H9 (cell line): ENCODE data around the gene TTC24. TPM values are rescaled to one million over a fixed set of nuclear protein-coding genes. Genes with fewer than 3 reads are reported as not detected.

ENCODE experiments used
- DNase-seq: peaks from one replicate; pipeline ENCODE4 v3.0.0-alpha.2; 2017
- H2AFZ ChIP-seq: one replicate; pipeline ENCODE4 v1.6.1; 2013; ENCODE audit warnings: mild to moderate bottlenecking, low read length, control low read depth, moderate library complexity
- H2AK5ac ChIP-seq: 2 replicates; pipeline ENCODE4 v1.6.1; 2013; ENCODE audit warnings: low read length, control low read depth, mixed read lengths; ENCODE audit not compliant: insufficient read length
- H2BK120ac ChIP-seq: one replicate; pipeline ENCODE4 v1.6.1; 2013; ENCODE audit warnings: low read depth, mild to moderate bottlenecking, low read length, control low read depth, inconsistent platforms; ENCODE audit not compliant: poor library complexity, severe bottlenecking
- H2BK12ac ChIP-seq: 2 replicates; pipeline ENCODE4 v1.6.1; 2013; ENCODE audit warnings: low read length, control low read depth, mixed read lengths, low read depth; ENCODE audit not compliant: insufficient read length
- H2BK15ac ChIP-seq: 2 replicates; pipeline ENCODE4 v1.6.1; 2013; ENCODE audit warnings: low read depth, low read length, control low read depth
- H2BK20ac ChIP-seq: one replicate; pipeline ENCODE4 v1.6.1; 2013; ENCODE audit warnings: low read depth, mild to moderate bottlenecking, low read length, control low read depth, inconsistent platforms; ENCODE audit not compliant: poor library complexity, severe bottlenecking
- H2BK5ac ChIP-seq: 2 replicates; pipeline ENCODE4 v1.6.1; 2013; ENCODE audit warnings: low read length, control low read depth, mixed read lengths; ENCODE audit not compliant: insufficient read length
- H3K14ac ChIP-seq: 2 replicates; pipeline ENCODE4 v1.6.1; 2013; ENCODE audit warnings: low read length, control low read depth; ENCODE audit not compliant: insufficient read depth
- H3K18ac ChIP-seq: 2 replicates; pipeline ENCODE4 v1.6.1; 2013; ENCODE audit warnings: low read depth, mild to moderate bottlenecking, mixed read lengths, low read length, control low read depth; ENCODE audit not compliant: insufficient read length
- H3K23ac ChIP-seq: 2 replicates; pipeline ENCODE4 v1.6.1; 2013; ENCODE audit warnings: low read length, control low read depth, mixed read lengths, low read depth; ENCODE audit not compliant: insufficient read length
- H3K23me2 ChIP-seq: 2 replicates; pipeline ENCODE4 v1.6.1; 2013; ENCODE audit warnings: low read depth, mild to moderate bottlenecking, mixed read lengths, low read length, control low read depth; ENCODE audit not compliant: insufficient read length, poor library complexity, severe bottlenecking
- H3K27ac ChIP-seq: 2 replicates; pipeline ENCODE4 v1.5.1; 2013; ENCODE audit warnings: low read length, control low read depth, mixed read lengths, low read depth; ENCODE audit not compliant: insufficient read length
- H3K27me3 ChIP-seq: 2 replicates; pipeline ENCODE4 v1.6.1; 2013; ENCODE audit warnings: low read length, control low read depth, inconsistent platforms; ENCODE audit not compliant: insufficient read depth
- H3K4ac ChIP-seq: 2 replicates; pipeline ENCODE4 v1.6.1; 2013; ENCODE audit warnings: low read depth, mild to moderate bottlenecking, control low read depth, inconsistent platforms, low read length, moderate library complexity
- H3K4me1 ChIP-seq: 2 replicates; pipeline ENCODE4 v1.6.1; 2013; ENCODE audit warnings: low read length, control low read depth, inconsistent platforms; ENCODE audit not compliant: insufficient read depth
- H3K4me2 ChIP-seq: 2 replicates; pipeline ENCODE4 v1.6.1; 2013; ENCODE audit warnings: low read length, control low read depth, mixed read lengths; ENCODE audit not compliant: insufficient read length, insufficient read depth
- H3K56ac ChIP-seq: 2 replicates; pipeline ENCODE4 v1.6.1; 2013; ENCODE audit warnings: low read depth, mild to moderate bottlenecking, mixed read lengths, low read length, control low read depth; ENCODE audit not compliant: insufficient read length
- H3K79me1 ChIP-seq: 2 replicates; pipeline ENCODE4 v1.6.1; 2013; ENCODE audit warnings: low read depth, mild to moderate bottlenecking, moderate library complexity, low read length, control low read depth, inconsistent platforms; ENCODE audit not compliant: insufficient read depth, poor library complexity, severe bottlenecking
- H3K79me2 ChIP-seq: 2 replicates; pipeline ENCODE4 v1.6.1; 2013; ENCODE audit warnings: low read length, control low read depth, inconsistent platforms; ENCODE audit not compliant: insufficient read depth
- H3K9ac ChIP-seq: 2 replicates; pipeline ENCODE4 v1.6.1; 2013; ENCODE audit warnings: low read length, control low read depth, mixed read lengths; ENCODE audit not compliant: insufficient read length; ENCODE audit errors: extremely low read depth
- H3K9me3 ChIP-seq: one replicate; pipeline ENCODE4 v1.6.1; 2013; ENCODE audit warnings: low read depth, low read length, inconsistent platforms; ENCODE audit not compliant: control insufficient read depth
- H3T11ph ChIP-seq: one replicate; pipeline ENCODE4 v1.6.1; 2013; ENCODE audit warnings: mild to moderate bottlenecking, low read length, control low read depth, inconsistent platforms
- H4K20me1 ChIP-seq: one replicate; pipeline ENCODE4 v1.6.1; 2013; ENCODE audit not compliant: control insufficient read depth, insufficient read length, insufficient read depth
- H4K5ac ChIP-seq: 2 replicates; pipeline ENCODE4 v1.6.1; 2013; ENCODE audit warnings: low read depth, mild to moderate bottlenecking, mixed read lengths, low read length, control low read depth; ENCODE audit not compliant: insufficient read length
- H4K8ac ChIP-seq: replicated peaks from 2 replicates; pipeline ENCODE4 v1.6.1; 2013; ENCODE audit warnings: low read length, control low read depth, mixed read lengths, low read depth; ENCODE audit not compliant: insufficient read length
- H4K91ac ChIP-seq: 2 replicates; pipeline ENCODE4 v1.6.1; 2013; ENCODE audit warnings: low read depth, mild to moderate bottlenecking, moderate library complexity, mixed read lengths, low read length, control low read depth; ENCODE audit not compliant: insufficient read length
- H3K27ac Mint-ChIP-seq, 3 experiments: 2 replicates in 2 of 3; 3 replicates in 1 of 3; pipeline ENCODE4 v1.8.0; 2020 to 2021; ENCODE audit warnings: mixed read lengths in 3 of 3, mild to moderate bottlenecking in 1 of 3, moderate library complexity in 1 of 3
- H3K27me3 Mint-ChIP-seq: 2 replicates; pipeline ENCODE4 v1.8.0; 2021; ENCODE audit warnings: low read depth, mild to moderate bottlenecking, moderate library complexity, mixed read lengths
- H3K36me3 Mint-ChIP-seq, 3 experiments: 2 replicates in 2 of 3; 3 replicates in 1 of 3; pipeline ENCODE4 v1.8.0; 2020 to 2021; ENCODE audit warnings: low read depth in 3 of 3, mixed read lengths in 3 of 3; ENCODE audit not compliant: insufficient read depth in 1 of 3
- H3K4me1 Mint-ChIP-seq, 2 experiments: 2 replicates each; pipeline ENCODE4 v1.8.0; 2020; ENCODE audit warnings: mixed read lengths in 2 of 2
- H3K4me3 Mint-ChIP-seq, 2 experiments: 2 replicates in 1 of 2; 3 replicates in 1 of 2; pipeline ENCODE4 v1.8.0; 2020 to 2021; ENCODE audit warnings: mild to moderate bottlenecking in 2 of 2, mixed read lengths in 2 of 2, moderate library complexity in 1 of 2
- H3K9me3 Mint-ChIP-seq, 2 experiments: 2 replicates in 1 of 2; 3 replicates in 1 of 2; pipeline ENCODE4 v1.8.0; 2020; ENCODE audit warnings: mild to moderate bottlenecking in 2 of 2, mixed read lengths in 2 of 2, moderate library complexity in 1 of 2
- WGBS: extraction: QIAGEN DNeasy Blood & Tissue Kit; methylation state at CpG from one replicate; pipeline ENCODE4 v1.1.7; 2013; ENCODE audit warnings: missing lambda C conversion rate, low lambda C conversion rate, mixed read lengths; ENCODE audit not compliant: insufficient read length; ENCODE audit errors: extremely low coverage; 5-methylcytosine and 5-hydroxymethylcytosine counted together
- total RNA-seq: library from RNA; stranded (reverse); gene quantifications from 2 replicates; pipeline ENCODE4 v1.2.1, GENCODE V29; 2021
- TF ChIP-seq, protein P1 (sequence below): fragments of 200-600 bp; sonication (generic); conservative IDR thresholded peaks from 3 replicates; pipeline ENCODE4 v1.8.0; 2021; ENCODE audit warnings: antibody characterized with exemption, mild to moderate bottlenecking

The TTC24 gene
- total RNA-seq, 1 experiment from 2014 or later = 0.26 TPM

DNA sequence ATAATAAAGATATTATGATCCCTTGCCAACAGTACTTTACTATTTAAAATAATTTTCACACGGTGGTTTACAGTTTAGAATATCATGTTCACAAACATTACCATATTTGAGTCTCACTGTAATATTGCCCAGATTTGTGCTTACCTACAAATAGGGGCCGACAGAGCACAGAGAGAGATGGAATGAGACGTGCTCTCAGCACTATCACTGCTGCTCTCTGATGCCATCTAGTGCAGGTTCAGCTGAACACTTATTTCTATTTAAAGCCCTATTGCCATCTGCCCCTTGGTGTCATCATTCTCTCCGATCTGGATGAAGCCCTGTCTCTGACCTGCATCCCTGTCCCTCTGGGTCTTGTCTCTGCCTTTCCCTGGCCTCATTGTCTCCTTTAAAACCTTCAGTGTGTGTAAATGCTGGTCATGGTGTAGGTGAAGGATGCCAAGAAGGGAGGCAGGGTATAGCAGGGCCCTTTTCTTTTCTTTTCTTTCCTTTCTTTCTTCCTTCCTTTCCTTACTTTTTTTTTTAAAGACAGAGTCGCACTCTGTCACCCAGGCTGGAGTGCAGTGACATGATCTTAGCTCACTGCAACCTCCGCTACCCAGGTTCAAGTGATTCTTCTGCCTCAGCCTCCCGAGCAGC lies 28.6 kb downstream of the TTC24 start:
- Histone ChIP-seq H3K4me2 (no peak overlapping the region), H2BK12ac (no peak overlapping the region), H3K27ac (no peak overlapping the region), H3K79me1 (no peaks in the 10 kb centered on the region), H3K9me3 (no peaks in the 10 kb centered on the region), H4K8ac (no peak overlapping the region), H2AK5ac (no peak overlapping the region), H3K14ac (no peak overlapping the region), H4K5ac (no peak overlapping the region), H4K20me1 (no peaks in the 10 kb centered on the region), H3K79me2 (no peaks in the 10 kb centered on the region), H3K9ac (no peak overlapping the region), H4K91ac (no peak overlapping the region), H3K23ac (no peak overlapping the region), H2BK5ac (no peak overlapping the region), H2BK20ac (no peak overlapping the region), H3K4me1 (no peaks in the 10 kb centered on the region; the same call in 1 of the 2 replicates), H3K27me3 (no peaks in the 10 kb centered on the region), H2AFZ (no peak overlapping the region), H3T11ph (no peak overlapping the region), H3K18ac (no peak overlapping the region), H3K23me2 (no peaks in the 10 kb centered on the region), H2BK120ac (no peak overlapping the region), H2BK15ac (no peak overlapping the region), H3K4ac (no peak overlapping the region), H3K56ac (no peak overlapping the region)
- H3K36me3 Mint-ChIP-seq = no peaks in the 10 kb centered on the region
- H3K27ac Mint-ChIP-seq = peak overlapping the region in 1 of 3 experiments; percentile 22; a peak in 2 of 7 replicates
- WGBS = no CpG with 5 or more reads among the region's 7 CpGs
- H3K27me3 Mint-ChIP-seq = peaks cover 9% of the 10 kb centered on the region
- H3K4me3 Mint-ChIP-seq = no peak overlapping the region; a peak in 1 of 5 replicates
- TF ChIP-seq, protein P1, sequence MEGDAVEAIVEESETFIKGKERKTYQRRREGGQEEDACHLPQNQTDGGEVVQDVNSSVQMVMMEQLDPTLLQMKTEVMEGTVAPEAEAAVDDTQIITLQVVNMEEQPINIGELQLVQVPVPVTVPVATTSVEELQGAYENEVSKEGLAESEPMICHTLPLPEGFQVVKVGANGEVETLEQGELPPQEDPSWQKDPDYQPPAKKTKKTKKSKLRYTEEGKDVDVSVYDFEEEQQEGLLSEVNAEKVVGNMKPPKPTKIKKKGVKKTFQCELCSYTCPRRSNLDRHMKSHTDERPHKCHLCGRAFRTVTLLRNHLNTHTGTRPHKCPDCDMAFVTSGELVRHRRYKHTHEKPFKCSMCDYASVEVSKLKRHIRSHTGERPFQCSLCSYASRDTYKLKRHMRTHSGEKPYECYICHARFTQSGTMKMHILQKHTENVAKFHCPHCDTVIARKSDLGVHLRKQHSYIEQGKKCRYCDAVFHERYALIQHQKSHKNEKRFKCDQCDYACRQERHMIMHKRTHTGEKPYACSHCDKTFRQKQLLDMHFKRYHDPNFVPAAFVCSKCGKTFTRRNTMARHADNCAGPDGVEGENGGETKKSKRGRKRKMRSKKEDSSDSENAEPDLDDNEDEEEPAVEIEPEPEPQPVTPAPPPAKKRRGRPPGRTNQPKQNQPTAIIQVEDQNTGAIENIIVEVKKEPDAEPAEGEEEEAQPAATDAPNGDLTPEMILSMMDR = peak; percentile 80
- H3K9me3 Mint-ChIP-seq = no peaks in the 10 kb centered on the region
- DNase-seq = peak; percentile 76
- H3K4me1 Mint-ChIP-seq = peaks cover 6 to 13% of the 10 kb centered on the region in 2 experiments; a peak in 3 of 4 replicates
